Esophagus muscularis mucosa (tissue), 4 donors: Measurements from ENCODE around the gene ACTBL2. TPM values are rescaled to one million over a fixed set of nuclear protein-coding genes. Genes with fewer than 3 reads are reported as not detected.
"Not testable (repeated sequence)": the region's sequence is repeated elsewhere in the genome, so short reads cannot be mapped to it uniquely, and the experiment has no call there.

Source experiments
- DNase-seq: peaks from one replicate; pipeline ENCODE4 v3.0.0-alpha.2; 2017; ENCODE audit errors: extremely low spot score
- H3K27ac ChIP-seq, 4 donors: fragments of 200-600 bp; sonication (generic); replicated peaks in 1 of 4; 1 replicate in 3 of 4; 2 replicates in 1 of 4; pipeline ENCODE4 v1.5.1; 2016 to 2019; ENCODE audit warnings: mild to moderate bottlenecking in 1 of 4
- H3K27me3 ChIP-seq, 4 donors: fragments of 200-600 bp; sonication (generic); one replicate each; pipeline versions ENCODE4 v1.5.1 to v1.6.0; 2016 to 2019
- H3K36me3 ChIP-seq, 4 donors: fragments of 200-600 bp; sonication (generic); one replicate each; pipeline ENCODE4 v1.5.1; 2016 to 2019
- H3K4me1 ChIP-seq, 4 donors: fragments of 200-600 bp; sonication (generic); one replicate each; pipeline ENCODE4 v1.5.1; 2016 to 2019
- H3K4me3 ChIP-seq, 4 donors: fragments of 200-600 bp; sonication (generic); 1 replicate in 2 of 4; 2 replicates in 2 of 4; pipeline ENCODE4 v1.5.1; 2016 to 2019; ENCODE audit warnings: mild to moderate bottlenecking in 4 of 4, moderate library complexity in 1 of 4
- H3K9me3 ChIP-seq, 4 donors: fragments of 200-600 bp; sonication (generic); 1 replicate in 3 of 4; 2 replicates in 1 of 4; pipeline ENCODE4 v1.5.1; 2016 to 2019
- CTCF ChIP-seq, 3 experiments: fragments of 200-600 bp in 2 of 3; fragments of 450-650 bp in 1 of 3; sonication (generic) in 2 of 3; IDR thresholded peaks; one replicate each; pipeline ENCODE4 v1.5.1; 2017 to 2019; ENCODE audit warnings: antibody characterized with exemption in 3 of 3, mild to moderate bottlenecking in 2 of 3, moderate library complexity in 1 of 3
- EP300 ChIP-seq: sonication (generic); formaldehyde crosslinking; IDR thresholded peaks from one replicate; pipeline ENCODE4 v1.6.1; 2017; ENCODE audit warnings: antibody characterized with exemption
- POLR2A ChIP-seq: fragments of 450-650 bp; IDR thresholded peaks from one replicate; pipeline ENCODE4 v1.6.1; 2017; ENCODE audit warnings: antibody characterized with exemption, moderate library complexity, mild to moderate bottlenecking, low read depth
- POLR2AphosphoS5 ChIP-seq, 2 donors: sonication (generic); formaldehyde crosslinking; IDR thresholded peaks; one replicate each; pipeline ENCODE4 v1.6.1; 2017; ENCODE audit warnings: antibody characterized with exemption in 2 of 2
- WGBS: methylation state at CpG from one replicate; pipeline ENCODE4 v1.1.5; 2018; 5-methylcytosine and 5-hydroxymethylcytosine counted together
- intact Hi-C: fragments of 100-400 bp; cut with DNase I; formaldehyde crosslinking; loops from one replicate; pipeline ENCODE4 v1.15.1; 2023
- total RNA-seq, 4 donors: library from RNA; depleted of rRNA; stranded (reverse); fragments of >200 nt; gene quantifications; one replicate each; pipeline versions ENCODE4 v1.1.0 to v1.2.1, GENCODE V29; 2016

Gene ACTBL2
- total RNA-seq: not detected

- no peak for TF ChIP-seq EP300
- intact Hi-C loops: no loop called here
- H3K27me3 ChIP-seq: no peaks in the 10 kb centered on the region
- no peaks in the 10 kb centered on the region for H3K36me3 ChIP-seq
- no peak within 1 kb of the TSS for H3K27ac ChIP-seq
- 80% methylated on average over 5 of the region's 5 CpGs for WGBS
- H3K9me3 ChIP-seq: no peaks in the 10 kb centered on the region
- no peak within 1 kb of the TSS for H3K4me3 ChIP-seq
- no peak for DNase-seq
- H3K4me1 ChIP-seq: no peaks in the 10 kb centered on the region
Observed at GRCh38 chr5:57482671-57483106, at the start of gene ACTBL2. TSS of gene ACTBL2 (minus strand) at chr5:57482811. CDS start at chr5:57482707, 104 bp downstream.

- no peaks in the 10 kb centered on the region for H3K36me3 ChIP-seq
- intact Hi-C loops: no loop called here
- no peaks in the 10 kb centered on the region for H3K9me3 ChIP-seq
- DNase-seq: no peak
- no peaks in the 10 kb centered on the region for H3K4me1 ChIP-seq
- H3K27me3 ChIP-seq: no peaks in the 10 kb centered on the region
- H3K27ac ChIP-seq: no peak overlapping the region
- TF ChIP-seq POLR2AphosphoS5 (IDR thresholded peaks at IDR 0.05): no peak
- TF ChIP-seq POLR2A: no peak
- H3K4me3 ChIP-seq: no peak overlapping the region
- WGBS: 36% methylated on average over 1 of the region's 1 CpG
Observed at GRCh38 chr5:57531333-57531732, 48.7 kb upstream of the ACTBL2 start.

- Histone ChIP-seq H3K4me3 (no peak overlapping the region), H3K36me3 (no peaks in the 10 kb centered on the region), H3K9me3 (no peaks in the 10 kb centered on the region), H3K4me1 (no peaks in the 10 kb centered on the region), H3K27me3 (no peaks in the 10 kb centered on the region), H3K27ac (no peak overlapping the region)
- intact Hi-C loops: no loop called here
- TF ChIP-seq POLR2AphosphoS5 (IDR thresholded peaks at IDR 0.05): no peak
- TF ChIP-seq CTCF (IDR thresholded peaks at IDR 0.05): no peak
- no peak for TF ChIP-seq POLR2A
- TF ChIP-seq EP300: no peak
- DNase-seq: no peak
- WGBS: 69% methylated on average over 4 of the region's 4 CpGs
Observed at GRCh38 chr5:57529864-57530263, 47.3 kb upstream of the ACTBL2 start.

- H3K4me3 ChIP-seq: no peak overlapping the region
- H3K36me3 ChIP-seq: no peaks in the 10 kb centered on the region
- no peaks in the 10 kb centered on the region for H3K4me1 ChIP-seq
- TF ChIP-seq EP300: no peak
- no peak for TF ChIP-seq CTCF (IDR thresholded peaks at IDR 0.05)
- no peak for TF ChIP-seq POLR2AphosphoS5 (IDR thresholded peaks at IDR 0.05)
- no peak for TF ChIP-seq POLR2A
- intact Hi-C loops: no loop called here
- no peak for DNase-seq
- H3K27me3 ChIP-seq: no peaks in the 10 kb centered on the region
- WGBS: 70% methylated on average over 4 of the region's 4 CpGs
- H3K27ac ChIP-seq: no peak overlapping the region
- no peaks in the 10 kb centered on the region for H3K9me3 ChIP-seq
Observed at GRCh38 chr5:57527870-57528269, 45.3 kb upstream of the ACTBL2 start.

- TF ChIP-seq POLR2A (no peak), CTCF (IDR thresholded peaks at IDR 0.05) (no peak), POLR2AphosphoS5 (IDR thresholded peaks at IDR 0.05) (no peak), EP300 (no peak)
- intact Hi-C loops: no loop called here
- Histone ChIP-seq H3K9me3 (peaks cover 0 to 7% (median 0%) of the 10 kb centered on the region in 4 donors), H3K27ac (no peak overlapping the region), H3K4me3 (no peak overlapping the region), H3K4me1 (no peaks in the 10 kb centered on the region), H3K36me3 (no peaks in the 10 kb centered on the region), H3K27me3 (no peaks in the 10 kb centered on the region)
- no peak for DNase-seq
- 73% methylated on average over 6 of the region's 6 CpGs for WGBS
Observed at GRCh38 chr5:57524348-57525060, 41.9 kb upstream of the ACTBL2 start.

- H3K36me3 ChIP-seq, H3K27ac ChIP-seq, H3K9me3 ChIP-seq, H3K27me3 ChIP-seq, intact Hi-C loops, H3K4me1 ChIP-seq, DNase-seq, H3K4me3 ChIP-seq: not testable (repeated sequence)
- 92% methylated on average over 4 of the region's 4 CpGs for WGBS
Observed at GRCh38 chr5:57522477-57522876, 39.9 kb upstream of the ACTBL2 start.

GRCh38 chr5:57518415-57518814 lies 35.8 kb upstream of the ACTBL2 start:
- H3K36me3 ChIP-seq, H3K4me1 ChIP-seq, H3K9me3 ChIP-seq, H3K4me3 ChIP-seq, H3K27ac ChIP-seq, H3K27me3 ChIP-seq, DNase-seq, intact Hi-C loops: not testable (repeated sequence)
- 97% methylated on average over 9 of the region's 17 CpGs for WGBS
